Measurements from ENCODE around the gene ADORA1.

Gene ADORA1

GRCh38 chr1:203140743-203141520 lies 13.4 kb downstream of the ADORA1 start:
- no peak for DNase-seq (ENCODE audit: low spot score)

DNA sequence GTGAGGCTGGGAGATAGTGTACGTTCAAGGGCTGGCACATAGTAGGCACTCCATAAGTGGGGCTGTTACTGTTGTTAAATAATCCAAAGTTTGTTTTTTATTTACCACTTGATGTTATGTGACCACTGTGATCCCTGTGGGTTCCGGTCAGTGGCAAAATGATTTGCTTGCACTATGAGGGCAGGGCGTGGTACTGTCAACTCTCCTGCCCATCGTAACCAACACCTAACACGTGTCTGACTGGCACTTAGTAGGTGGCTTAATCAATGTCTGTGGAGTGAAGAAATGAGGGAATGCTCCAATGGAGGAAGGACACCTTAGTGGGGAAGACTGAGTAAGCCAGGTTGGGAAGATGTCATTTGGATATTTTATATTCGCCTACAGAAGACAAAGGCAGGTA lies 14.6 kb downstream of the ADORA1 start:
- DNase-seq (ENCODE audit: low spot score): no peak

- no peak for DNase-seq (ENCODE audit: low spot score)
These were observed 15.3 kb downstream of the ADORA1 start for GRCh38 chr1:203142684-203143408.

DNA sequence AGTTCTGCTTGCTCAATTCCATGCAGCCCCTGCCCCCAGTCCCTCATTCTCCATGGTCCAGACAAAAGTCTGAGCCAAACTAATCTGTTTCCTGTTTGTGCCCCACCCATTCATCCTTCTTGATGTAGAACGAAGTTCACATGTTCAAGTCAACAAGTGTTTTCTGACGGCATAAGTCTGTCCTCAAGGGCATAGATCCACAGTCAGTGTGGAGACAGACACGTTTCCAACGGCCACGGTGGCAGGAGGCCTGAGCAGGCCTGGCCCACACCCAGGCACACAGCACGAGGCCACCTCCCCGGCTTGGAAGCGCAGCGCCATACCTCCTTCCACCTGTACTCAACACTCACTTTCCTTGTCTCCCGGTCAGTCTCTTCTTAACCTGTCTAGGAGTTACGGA lies 16.1 kb downstream of the ADORA1 start:
- DNase-seq (ENCODE audit: low spot score): no peak

DNA sequence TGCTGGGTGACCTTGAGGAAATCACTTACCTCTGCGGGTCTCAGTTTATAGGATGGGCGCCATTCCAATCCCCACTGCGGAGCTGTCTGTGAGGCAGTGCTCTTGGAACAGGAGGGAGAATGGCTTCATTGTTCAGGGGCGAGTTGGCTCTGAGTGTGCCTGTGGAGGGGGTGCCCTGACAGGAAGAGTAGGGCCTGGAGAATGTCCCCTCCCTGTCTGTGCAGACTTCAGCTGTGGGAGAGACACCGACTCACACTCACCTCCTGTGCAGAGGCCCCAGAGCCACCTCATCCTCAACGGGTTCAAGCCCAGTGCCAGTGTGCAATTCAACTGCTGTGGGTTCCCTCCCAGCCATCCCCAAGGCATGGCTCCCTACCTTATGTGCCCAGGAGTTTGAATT lies 17.1 kb downstream of the ADORA1 start:
- DNase-seq (ENCODE audit: low spot score): no peak

GRCh38 chr1:203145321-203146041 lies 18.0 kb downstream of the ADORA1 start:
- no peak for DNase-seq (ENCODE audit: low spot score)

- DNase-seq (ENCODE audit: low spot score): no peak
These were observed 18.5 kb downstream of the ADORA1 start for GRCh38 chr1:203146042-203146369.

DNA sequence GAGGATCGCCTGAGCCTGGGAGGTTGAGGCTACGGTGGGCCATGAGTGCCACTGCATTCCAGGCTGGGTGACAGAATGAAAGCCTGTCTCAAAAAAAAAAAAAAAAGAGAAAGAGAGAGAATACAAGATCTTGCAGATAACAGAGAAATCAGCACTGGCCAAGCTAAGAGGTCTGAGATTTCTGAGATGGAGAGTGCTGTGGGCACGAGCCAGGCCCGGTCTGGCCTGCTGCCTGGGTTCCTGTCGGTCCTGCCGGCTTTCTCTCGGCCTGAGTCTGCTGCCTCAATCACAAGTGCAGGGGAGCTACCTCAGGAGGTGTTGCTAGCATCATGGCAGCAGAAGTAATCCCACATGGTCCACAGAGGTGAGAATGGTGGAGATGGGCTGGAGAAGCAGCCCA lies 19.0 kb downstream of the ADORA1 start:
- no peak for DNase-seq (ENCODE audit: low spot score)

DNA sequence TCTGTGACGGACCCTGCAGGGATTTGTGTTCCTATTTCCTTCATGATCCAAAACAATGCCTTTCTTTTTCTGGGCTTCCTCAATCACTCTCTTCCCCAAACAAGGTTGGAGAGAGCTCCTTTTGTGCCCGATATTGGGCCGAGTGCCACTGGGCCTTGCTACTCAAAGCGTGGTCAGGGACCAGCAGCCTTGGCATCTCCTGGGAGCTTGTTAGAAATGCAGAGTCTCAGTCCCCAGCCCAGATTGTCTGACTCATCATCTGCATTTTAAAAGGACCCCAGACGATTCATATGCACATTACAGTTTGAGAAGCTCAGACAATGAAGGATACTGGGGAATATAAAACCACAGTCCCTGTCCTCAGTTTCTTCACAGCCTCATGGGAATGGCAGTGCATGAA lies 19.9 kb downstream of the ADORA1 start:
- no peak for DNase-seq (ENCODE audit: low spot score)

- DNase-seq (ENCODE audit: low spot score): peak; percentile 26
These were observed 20.6 kb downstream of the ADORA1 start for GRCh38 chr1:203148127-203148526.

GRCh38 chr1:203148579-203148978 lies 21.1 kb downstream of the ADORA1 start:
- DNase-seq (ENCODE audit: low spot score): no peak

GRCh38 chr1:203149188-203149840 lies 21.8 kb downstream of the ADORA1 start:
- no peak for DNase-seq (ENCODE audit: low spot score)

DNA sequence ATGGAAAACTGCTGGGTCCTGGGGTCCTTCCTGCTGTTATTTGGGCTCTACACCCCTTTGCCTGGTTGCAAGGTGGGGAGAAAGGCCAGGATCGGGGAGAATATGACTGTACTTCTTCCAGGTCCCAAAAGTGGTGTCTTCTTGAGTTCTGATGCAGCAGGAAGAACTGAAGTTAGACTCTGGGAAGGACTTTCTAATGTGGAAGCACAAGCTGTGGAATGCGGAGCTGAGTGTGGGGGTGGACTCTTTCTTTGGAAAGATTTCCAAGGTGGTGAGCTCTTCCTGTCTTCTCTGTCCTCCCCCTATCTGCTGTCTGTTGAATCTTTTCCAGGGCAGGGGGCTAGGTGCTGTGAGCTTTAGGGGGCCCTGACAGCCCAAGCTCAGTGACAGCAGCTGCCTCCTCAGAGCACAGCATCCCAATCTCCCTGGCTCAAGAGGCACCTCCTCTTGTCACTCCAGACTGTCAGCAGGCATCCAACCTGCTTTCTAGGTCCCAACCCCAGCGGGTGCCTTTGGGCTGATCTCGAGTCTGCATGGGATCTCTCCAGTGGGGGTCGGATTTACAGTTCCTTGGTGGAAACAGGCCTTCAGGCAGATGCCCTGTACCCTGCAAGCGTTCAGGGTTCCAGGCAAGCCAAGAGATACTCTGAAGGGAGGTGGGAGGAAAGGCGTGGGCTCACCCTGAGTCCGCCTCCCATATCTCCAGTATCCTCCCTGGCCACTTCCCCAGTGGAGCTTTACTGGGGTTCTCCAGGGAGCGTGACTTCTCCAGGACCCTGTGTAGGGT lies 23.2 kb downstream of the ADORA1 start:
- DNase-seq (ENCODE audit: low spot score): no peak

GRCh38 chr1:203151362-203152157 lies 24.0 kb downstream of the ADORA1 start:
- DNase-seq (ENCODE audit: low spot score): no peak

DNA sequence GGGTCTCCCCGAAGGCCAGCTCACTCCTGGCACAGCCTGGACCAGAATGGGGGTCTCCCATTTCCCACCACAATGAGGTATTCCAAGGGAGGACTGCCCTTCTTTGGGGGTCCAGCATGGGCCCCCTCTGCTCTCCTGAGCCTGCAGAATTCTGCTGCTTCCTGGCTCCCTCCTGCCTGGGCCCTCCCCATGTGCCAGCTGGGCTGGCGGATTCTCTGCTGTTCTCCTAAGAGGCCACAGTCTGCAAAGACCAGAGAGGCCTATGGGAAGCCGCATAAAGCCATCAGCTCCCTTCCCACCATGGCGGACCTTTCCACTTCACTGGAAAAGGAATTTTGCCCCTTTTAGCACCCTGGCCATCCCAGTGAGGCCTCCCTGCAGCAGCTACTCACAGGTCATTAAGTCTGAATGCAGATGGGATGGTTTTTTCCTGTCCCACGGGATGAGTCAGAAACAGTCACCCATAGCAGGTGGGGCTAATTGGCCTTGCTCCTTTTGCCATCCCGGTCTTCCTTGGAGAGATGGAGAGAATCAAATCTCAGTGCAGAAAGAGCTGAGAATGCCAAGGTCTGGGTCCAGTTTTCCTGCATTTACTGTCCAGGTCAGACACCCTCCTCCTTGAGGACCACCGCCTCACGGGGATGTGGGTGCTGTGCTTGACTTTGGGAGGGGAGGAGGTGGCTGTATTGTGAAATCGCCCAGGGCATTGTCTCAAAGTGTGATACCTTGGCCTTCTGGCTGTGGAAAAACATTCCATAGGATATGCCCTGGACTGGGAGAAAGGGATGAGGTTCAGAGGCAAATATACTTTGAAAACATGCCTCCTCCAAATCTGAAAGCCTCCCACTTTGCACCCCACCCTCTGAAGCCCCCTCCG lies 24.9 kb downstream of the ADORA1 start:
- no peak for DNase-seq (ENCODE audit: low spot score)

DNA sequence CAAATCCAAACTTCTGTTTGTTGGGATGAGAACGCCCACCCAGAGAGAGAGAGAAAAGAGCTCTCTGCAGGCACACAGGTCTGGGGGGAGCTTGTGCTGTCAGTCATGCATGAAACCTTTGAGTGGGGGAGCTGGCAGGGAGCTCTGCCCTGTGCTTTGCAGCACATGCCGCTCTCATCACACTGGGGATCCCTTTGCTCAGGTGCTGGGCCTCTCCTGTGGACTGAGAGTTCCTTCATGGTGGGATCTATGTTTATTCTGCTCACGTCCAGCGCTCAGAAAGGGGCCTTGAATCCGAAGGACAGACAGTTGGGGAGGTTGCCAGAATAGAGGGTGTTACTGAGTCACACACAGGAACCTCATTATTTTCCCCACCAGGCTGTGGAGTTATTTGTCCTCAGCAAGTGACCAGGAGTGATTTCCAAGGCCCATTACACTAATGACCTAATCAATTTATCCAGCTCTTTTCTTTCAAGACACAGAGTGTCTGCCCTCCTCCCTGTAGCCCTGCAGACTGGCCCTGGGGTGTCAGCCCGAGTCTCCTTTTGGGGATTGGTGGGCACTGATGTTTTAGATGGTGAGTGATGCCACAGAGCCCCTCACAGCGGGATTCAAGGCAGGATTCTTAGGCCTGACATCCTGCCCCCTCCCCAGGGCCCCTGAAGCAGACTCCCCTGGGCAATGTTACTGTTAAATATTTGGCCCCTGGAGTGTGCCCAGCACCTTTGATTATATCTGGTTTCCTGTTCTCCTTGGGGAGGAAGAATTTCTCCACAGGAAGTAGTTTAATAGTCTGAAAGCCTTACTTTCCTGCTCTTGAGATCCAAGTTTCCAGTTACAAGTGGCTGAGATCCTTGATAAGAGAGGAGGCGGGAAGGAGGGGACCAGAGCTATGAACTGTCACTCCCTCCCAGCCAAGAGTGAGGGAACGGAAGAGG lies 25.8 kb downstream of the ADORA1 start:
- no peak for DNase-seq (ENCODE audit: low spot score)

GRCh38 chr1:203153989-203154821 lies 26.7 kb downstream of the ADORA1 start:
- DNase-seq (ENCODE audit: low spot score): no peak

DNA sequence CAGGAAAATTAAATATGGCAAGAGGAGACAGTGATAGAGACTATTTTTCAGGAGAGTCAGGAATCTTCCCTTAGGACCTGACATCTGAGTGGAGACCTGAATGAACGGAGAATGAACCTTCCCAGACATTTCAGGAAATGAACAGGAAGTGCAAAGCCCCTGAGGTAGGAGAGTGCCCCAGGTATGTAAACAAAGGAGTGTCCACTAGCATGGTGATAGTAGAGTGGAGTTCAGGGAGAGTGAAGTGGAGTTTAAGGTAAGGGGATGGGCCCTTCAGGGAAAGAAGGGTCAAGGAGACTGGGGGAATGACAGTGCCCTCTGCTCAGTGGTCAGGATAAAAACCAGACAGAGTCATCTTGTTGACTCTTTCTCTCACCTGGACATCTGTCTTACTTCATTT lies 28.8 kb downstream of the ADORA1 start:
- no peak for DNase-seq (ENCODE audit: low spot score)

Data from LoVo (cell line).